Measurements from ENCODE around the gene ORAI2. TPM values are rescaled to one million over a fixed set of nuclear protein-coding genes. Genes with fewer than 3 reads are reported as not detected.

The ORAI2 gene
- total and polyA plus RNA-seq, 2 of the 13 experiments (the other 11 are each of a cell fraction or from before 2014, with no cell fraction given): 3.0 to 6.0 TPM

DNA sequence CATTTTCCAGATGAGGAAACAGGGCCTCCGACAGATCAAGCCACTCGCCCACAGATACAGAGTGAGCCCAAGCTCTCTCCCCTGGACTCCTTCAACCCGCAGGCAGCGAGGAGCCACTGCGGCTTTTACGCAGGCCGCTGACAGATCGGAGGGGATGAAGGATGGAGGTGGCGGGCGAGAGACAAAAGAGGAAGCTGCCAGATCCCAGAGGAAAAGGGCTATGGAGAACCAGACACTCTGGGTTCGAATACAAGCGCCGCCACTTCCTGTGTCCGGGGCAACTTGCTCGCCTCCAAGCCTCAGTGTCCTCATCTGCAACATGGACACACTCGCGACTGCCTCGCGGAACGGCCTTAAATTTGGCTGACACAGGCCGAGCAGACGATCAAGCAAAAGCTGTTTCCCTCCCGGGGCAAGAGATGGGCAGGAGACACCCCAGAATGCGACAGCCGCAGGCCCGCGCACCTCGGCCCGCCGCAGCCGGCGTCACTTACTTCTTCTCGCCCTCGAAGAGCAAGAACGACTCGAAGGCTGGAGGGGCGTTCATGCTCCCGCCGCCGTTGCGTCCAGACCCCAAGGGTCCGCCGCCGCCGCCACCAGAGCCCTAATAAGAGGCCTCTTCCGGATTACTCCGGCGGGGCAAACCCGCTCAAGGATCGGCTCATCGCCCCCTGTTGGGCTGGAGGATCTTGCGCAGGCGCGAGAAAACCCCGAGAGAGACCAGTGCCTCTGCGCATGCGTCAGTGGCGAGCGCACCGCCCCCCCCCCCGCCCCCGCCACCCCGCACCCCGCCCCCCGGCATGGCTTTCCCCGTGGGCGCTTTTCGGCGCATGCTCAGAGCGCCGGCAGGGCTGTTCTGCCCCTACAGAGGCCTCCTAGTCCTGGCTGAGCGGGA is 45.2 kb downstream of the ORAI2 start, which contains the start of gene POLR2J (continued):
- TF ChIP-seq ETV5 (CRISPR knock-in tag; IDR thresholded peaks at IDR 0.05; ENCODE audit: borderline replicate concordance) (peak; percentile 39; the same call in 1 of the 2 replicates), ERF (CRISPR knock-in tag; IDR thresholded peaks at IDR 0.05) (0 out of 2 replicates have a peak, but pooled peaks have one; percentile 63), KAT8 (CRISPR knock-in tag; IDR thresholded peaks at IDR 0.05) (peak; percentile 87), TAF1 (CRISPR knock-in tag; IDR thresholded peaks at IDR 0.05) (peak; percentile 57; the same call in 1 of the 2 replicates), ZFY (CRISPR knock-in tag; IDR thresholded peaks at IDR 0.05) (peak; percentile 64), KDM5A (IDR thresholded peaks at IDR 0.05; ENCODE audit: borderline replicate concordance, low read length) (peak; percentile 65), PHF8 (CRISPR knock-in tag; IDR thresholded peaks at IDR 0.05) (peak; percentile 55), YEATS2 (CRISPR knock-in tag; IDR thresholded peaks at IDR 0.05; ENCODE audit: borderline replicate concordance) (peak; percentile 72; the same call in 1 of the 2 replicates), SMAD3 (CRISPR knock-in tag; IDR thresholded peaks at IDR 0.05) (0 out of 2 replicates have a peak, but pooled peaks have one; percentile 32), RXRB (CRISPR knock-in tag; IDR thresholded peaks at IDR 0.05; ENCODE audit: borderline replicate concordance) (peak; percentile 38; the same call in 1 of the 2 replicates), POLR2G (IDR thresholded peaks at IDR 0.05; ENCODE audit: low read depth, low read length) (0 out of 2 replicates have a peak, but pooled peaks have one; percentile 49), KDM2A (CRISPR knock-in tag; IDR thresholded peaks at IDR 0.05; ENCODE audit: borderline replicate concordance, low read depth) (peak; percentile 74; the same call in 1 of the 2 replicates), GABPB1 (CRISPR knock-in tag; IDR thresholded peaks at IDR 0.05) (peak; percentile 91)
- TF ChIP-seq, protein P1, sequence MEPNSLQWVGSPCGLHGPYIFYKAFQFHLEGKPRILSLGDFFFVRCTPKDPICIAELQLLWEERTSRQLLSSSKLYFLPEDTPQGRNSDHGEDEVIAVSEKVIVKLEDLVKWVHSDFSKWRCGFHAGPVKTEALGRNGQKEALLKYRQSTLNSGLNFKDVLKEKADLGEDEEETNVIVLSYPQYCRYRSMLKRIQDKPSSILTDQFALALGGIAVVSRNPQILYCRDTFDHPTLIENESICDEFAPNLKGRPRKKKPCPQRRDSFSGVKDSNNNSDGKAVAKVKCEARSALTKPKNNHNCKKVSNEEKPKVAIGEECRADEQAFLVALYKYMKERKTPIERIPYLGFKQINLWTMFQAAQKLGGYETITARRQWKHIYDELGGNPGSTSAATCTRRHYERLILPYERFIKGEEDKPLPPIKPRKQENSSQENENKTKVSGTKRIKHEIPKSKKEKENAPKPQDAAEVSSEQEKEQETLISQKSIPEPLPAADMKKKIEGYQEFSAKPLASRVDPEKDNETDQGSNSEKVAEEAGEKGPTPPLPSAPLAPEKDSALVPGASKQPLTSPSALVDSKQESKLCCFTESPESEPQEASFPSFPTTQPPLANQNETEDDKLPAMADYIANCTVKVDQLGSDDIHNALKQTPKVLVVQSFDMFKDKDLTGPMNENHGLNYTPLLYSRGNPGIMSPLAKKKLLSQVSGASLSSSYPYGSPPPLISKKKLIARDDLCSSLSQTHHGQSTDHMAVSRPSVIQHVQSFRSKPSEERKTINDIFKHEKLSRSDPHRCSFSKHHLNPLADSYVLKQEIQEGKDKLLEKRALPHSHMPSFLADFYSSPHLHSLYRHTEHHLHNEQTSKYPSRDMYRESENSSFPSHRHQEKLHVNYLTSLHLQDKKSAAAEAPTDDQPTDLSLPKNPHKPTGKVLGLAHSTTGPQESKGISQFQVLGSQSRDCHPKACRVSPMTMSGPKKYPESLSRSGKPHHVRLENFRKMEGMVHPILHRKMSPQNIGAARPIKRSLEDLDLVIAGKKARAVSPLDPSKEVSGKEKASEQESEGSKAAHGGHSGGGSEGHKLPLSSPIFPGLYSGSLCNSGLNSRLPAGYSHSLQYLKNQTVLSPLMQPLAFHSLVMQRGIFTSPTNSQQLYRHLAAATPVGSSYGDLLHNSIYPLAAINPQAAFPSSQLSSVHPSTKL (CRISPR knock-in tag; IDR thresholded peaks at IDR 0.05): 0 out of 2 replicates have a peak, but pooled peaks have one; percentile 10
- TF ChIP-seq, protein P2, sequence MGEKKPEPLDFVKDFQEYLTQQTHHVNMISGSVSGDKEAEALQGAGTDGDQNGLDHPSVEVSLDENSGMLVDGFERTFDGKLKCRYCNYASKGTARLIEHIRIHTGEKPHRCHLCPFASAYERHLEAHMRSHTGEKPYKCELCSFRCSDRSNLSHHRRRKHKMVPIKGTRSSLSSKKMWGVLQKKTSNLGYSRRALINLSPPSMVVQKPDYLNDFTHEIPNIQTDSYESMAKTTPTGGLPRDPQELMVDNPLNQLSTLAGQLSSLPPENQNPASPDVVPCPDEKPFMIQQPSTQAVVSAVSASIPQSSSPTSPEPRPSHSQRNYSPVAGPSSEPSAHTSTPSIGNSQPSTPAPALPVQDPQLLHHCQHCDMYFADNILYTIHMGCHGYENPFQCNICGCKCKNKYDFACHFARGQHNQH (CRISPR knock-in tag; IDR thresholded peaks at IDR 0.05): 0 out of 2 replicates have a peak, but pooled peaks have one; percentile 46
- TF ChIP-seq, protein P3, sequence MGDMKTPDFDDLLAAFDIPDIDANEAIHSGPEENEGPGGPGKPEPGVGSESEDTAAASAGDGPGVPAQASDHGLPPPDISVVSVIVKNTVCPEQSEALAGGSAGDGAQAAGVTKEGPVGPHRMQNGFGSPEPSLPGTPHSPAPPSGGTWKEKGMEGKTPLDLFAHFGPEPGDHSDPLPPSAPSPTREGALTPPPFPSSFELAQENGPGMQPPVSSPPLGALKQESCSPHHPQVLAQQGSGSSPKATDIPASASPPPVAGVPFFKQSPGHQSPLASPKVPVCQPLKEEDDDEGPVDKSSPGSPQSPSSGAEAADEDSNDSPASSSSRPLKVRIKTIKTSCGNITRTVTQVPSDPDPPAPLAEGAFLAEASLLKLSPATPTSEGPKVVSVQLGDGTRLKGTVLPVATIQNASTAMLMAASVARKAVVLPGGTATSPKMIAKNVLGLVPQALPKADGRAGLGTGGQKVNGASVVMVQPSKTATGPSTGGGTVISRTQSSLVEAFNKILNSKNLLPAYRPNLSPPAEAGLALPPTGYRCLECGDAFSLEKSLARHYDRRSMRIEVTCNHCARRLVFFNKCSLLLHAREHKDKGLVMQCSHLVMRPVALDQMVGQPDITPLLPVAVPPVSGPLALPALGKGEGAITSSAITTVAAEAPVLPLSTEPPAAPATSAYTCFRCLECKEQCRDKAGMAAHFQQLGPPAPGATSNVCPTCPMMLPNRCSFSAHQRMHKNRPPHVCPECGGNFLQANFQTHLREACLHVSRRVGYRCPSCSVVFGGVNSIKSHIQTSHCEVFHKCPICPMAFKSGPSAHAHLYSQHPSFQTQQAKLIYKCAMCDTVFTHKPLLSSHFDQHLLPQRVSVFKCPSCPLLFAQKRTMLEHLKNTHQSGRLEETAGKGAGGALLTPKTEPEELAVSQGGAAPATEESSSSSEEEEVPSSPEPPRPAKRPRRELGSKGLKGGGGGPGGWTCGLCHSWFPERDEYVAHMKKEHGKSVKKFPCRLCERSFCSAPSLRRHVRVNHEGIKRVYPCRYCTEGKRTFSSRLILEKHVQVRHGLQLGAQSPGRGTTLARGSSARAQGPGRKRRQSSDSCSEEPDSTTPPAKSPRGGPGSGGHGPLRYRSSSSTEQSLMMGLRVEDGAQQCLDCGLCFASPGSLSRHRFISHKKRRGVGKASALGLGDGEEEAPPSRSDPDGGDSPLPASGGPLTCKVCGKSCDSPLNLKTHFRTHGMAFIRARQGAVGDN (CRISPR knock-in tag; IDR thresholded peaks at IDR 0.05): 0 out of 2 replicates have a peak, but pooled peaks have one; percentile 13
- TF ChIP-seq, protein P4, sequence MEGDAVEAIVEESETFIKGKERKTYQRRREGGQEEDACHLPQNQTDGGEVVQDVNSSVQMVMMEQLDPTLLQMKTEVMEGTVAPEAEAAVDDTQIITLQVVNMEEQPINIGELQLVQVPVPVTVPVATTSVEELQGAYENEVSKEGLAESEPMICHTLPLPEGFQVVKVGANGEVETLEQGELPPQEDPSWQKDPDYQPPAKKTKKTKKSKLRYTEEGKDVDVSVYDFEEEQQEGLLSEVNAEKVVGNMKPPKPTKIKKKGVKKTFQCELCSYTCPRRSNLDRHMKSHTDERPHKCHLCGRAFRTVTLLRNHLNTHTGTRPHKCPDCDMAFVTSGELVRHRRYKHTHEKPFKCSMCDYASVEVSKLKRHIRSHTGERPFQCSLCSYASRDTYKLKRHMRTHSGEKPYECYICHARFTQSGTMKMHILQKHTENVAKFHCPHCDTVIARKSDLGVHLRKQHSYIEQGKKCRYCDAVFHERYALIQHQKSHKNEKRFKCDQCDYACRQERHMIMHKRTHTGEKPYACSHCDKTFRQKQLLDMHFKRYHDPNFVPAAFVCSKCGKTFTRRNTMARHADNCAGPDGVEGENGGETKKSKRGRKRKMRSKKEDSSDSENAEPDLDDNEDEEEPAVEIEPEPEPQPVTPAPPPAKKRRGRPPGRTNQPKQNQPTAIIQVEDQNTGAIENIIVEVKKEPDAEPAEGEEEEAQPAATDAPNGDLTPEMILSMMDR (CRISPR knock-in tag; IDR thresholded peaks at IDR 0.05): peak; percentile 42

All from HepG2 (cell line).